Adipocyte (in vitro differentiated cells): ENCODE measurements around the gene POU2F2.
"Not testable (repeated sequence)": the region's sequence is repeated elsewhere in the genome, so short reads cannot be mapped to it uniquely, and the experiment has no call there.

Experiments used
- DNase-seq: peaks from one replicate; pipeline ENCODE4 v3.0.0-alpha.2; 2015; ENCODE audit warnings: low read depth
- H3K27me3 ChIP-seq: replicated peaks from 2 replicates; pipeline ENCODE4 v1.7.0; 2013; ENCODE audit warnings: mild to moderate bottlenecking, low read length, moderate library complexity; ENCODE audit not compliant: control insufficient read depth, insufficient read depth
- H3K36me3 ChIP-seq: 2 replicates; pipeline ENCODE4 v1.7.0; 2013; ENCODE audit warnings: low read length, mild to moderate bottlenecking, moderate library complexity; ENCODE audit not compliant: control insufficient read depth, insufficient read depth, severe bottlenecking
- H3K4me1 ChIP-seq: 2 replicates; pipeline ENCODE4 v1.7.0; 2013; ENCODE audit warnings: mild to moderate bottlenecking, low read length, moderate library complexity; ENCODE audit not compliant: control insufficient read depth, insufficient read depth
- H3K4me3 ChIP-seq: 2 replicates; pipeline ENCODE4 v1.7.0; 2013; ENCODE audit warnings: mild to moderate bottlenecking, low read length, moderate library complexity
- H3K9ac ChIP-seq: 2 replicates; pipeline ENCODE4 v1.7.0; 2013; ENCODE audit warnings: mild to moderate bottlenecking, low read length, moderate library complexity
- H3K9me3 ChIP-seq: 2 replicates; pipeline ENCODE4 v1.7.0; 2013; ENCODE audit warnings: mild to moderate bottlenecking, low read length, moderate library complexity; ENCODE audit not compliant: control insufficient read depth

Gene POU2F2

DNA sequence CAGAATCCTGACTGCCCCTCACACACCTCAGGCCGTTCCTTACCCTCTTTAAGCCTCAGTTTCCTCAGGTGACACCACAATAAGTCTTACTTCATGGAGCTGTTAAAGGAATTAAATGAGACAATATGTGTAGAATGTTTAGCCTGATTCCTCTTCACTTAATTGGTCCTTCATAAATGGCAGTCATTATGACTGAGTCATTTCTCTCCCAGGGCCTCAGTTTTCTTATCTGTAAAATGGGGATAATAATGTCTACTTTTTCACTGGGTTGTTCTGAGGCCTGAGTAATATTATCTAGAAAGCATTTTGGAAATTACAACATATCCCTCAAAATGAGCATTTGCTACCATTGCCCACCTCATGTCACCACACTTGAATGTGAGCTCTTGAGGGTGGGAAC is 21.6 kb downstream of the POU2F2 start:
- H3K4me1 ChIP-seq = peaks cover 39% of the 10 kb centered on the region
- H3K36me3 ChIP-seq = no peaks in the 10 kb centered on the region
- no peaks in the 10 kb centered on the region for H3K9me3 ChIP-seq
- H3K4me3 ChIP-seq = no peak overlapping the region
- no peak overlapping the region for H3K9ac ChIP-seq
- no peaks in the 10 kb centered on the region for H3K27me3 ChIP-seq
- no peak for DNase-seq

DNA sequence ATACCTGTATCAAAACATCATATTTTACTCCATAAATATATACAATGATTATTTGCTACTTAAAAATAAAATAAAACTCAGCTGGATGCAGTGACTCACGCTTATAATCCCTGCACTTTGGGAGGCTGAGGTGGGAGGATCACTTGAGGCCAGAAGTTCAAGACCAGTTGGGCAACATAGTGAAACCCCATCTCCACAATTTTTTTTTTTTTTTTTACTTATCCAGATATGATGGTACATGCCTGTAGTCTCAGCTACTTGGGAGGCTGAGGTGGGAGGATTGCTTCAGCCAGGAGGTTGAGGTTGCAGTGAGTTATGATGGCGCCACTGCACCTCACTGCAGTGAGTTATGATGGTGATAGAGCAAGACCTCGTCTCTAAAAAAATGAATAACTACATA is 22.4 kb downstream of the POU2F2 start:
- H3K36me3 ChIP-seq = no peaks in the 10 kb centered on the region
- H3K9me3 ChIP-seq = no peaks in the 10 kb centered on the region
- H3K4me3 ChIP-seq = no peak overlapping the region
- no peaks in the 10 kb centered on the region for H3K27me3 ChIP-seq
- H3K9ac ChIP-seq = no peak overlapping the region
- H3K4me1 ChIP-seq = peaks cover 39% of the 10 kb centered on the region
- DNase-seq = no peak

DNA sequence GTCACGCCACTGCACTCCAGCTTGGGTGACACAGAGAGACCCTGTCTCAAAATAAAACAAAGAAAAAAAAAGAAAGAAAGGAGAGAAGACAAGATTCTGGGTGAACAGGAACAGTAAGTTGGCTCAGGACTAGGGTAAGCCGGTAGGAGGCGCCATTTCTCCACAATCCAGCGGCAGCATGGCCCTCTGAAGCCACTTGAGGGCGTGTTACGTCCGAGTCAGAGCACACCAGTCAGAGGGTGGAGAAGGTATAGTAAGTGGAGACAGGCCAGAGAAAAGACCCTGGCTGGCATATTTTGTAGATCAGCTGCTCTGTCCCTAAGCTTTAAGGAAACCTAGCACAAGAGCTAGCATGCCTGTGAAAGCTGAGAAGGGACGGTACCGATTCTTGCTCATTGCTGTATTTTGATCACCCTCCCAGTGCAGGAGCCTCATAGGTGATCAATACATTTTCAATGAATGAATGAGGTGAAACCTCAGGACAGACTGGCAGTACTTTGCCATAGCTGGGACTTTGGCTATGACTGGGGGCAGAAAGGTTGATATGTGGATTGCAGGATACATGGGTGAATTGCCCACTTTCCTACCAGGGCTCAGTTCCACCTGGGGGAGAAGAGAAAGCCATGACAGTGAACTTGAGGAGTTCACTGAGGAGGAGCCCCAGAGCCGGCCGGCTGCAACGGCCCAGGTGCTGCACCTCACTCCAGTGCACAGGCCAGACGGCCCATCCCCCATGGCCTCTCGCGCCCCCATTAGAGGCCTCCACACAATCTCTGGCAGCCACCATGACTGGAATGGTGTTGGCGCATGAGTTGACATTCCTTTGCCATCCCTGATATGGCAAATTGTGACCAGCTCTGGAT is 23.5 kb downstream of the POU2F2 start:
- H3K27me3 ChIP-seq = no peaks in the 10 kb centered on the region
- H3K4me1 ChIP-seq = peaks cover 33% of the 10 kb centered on the region
- H3K9ac ChIP-seq = peak overlapping the region; percentile 22
- no peak overlapping the region for H3K4me3 ChIP-seq
- H3K36me3 ChIP-seq = no peaks in the 10 kb centered on the region
- peak; percentile 94 for DNase-seq
- no peaks in the 10 kb centered on the region for H3K9me3 ChIP-seq

DNA sequence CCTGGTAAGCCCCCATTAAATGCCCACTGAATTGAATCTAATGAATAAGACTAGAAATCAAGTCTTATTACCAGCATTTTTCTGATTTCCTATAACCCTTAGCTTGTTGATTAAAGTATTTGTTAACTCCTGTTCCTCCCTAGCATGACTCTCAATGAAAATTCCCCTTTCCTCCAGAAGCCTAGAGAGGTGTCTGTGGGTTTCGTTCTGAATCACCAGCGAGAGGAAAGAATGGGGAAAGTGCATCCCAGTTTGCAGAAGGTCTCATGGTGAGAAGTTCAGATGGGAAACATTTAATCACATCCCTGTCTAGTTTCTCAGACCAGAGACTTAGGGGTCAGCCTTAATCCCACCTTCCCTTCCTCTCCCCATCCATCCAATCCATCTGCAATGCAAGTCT is 26.9 kb downstream of the POU2F2 start:
- Histone ChIP-seq H3K27me3 (no peaks in the 10 kb centered on the region), H3K9me3 (no peaks in the 10 kb centered on the region)
- DNase-seq = no peak

DNA sequence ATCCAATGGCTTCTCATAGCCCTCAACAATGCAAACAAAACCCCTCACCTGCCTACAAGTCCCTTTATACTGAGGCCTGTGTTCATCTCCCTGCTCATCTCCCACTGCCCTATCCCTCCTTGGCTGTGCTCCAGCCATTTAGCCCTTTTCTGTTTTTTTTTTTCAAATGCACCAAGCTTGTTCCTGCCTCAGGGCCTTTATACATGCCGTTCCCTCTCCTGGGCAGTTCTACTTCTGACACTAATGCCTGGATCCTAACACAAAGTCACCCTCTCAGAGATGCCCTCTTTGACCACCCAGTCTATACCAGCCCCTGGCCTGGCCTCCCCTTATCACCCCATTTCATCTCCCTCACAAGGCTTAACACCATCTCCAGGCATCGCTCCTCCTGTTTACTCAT is 29.4 kb downstream of the POU2F2 start:
- Histone ChIP-seq H3K27me3 (no peaks in the 10 kb centered on the region), H3K9ac (no peak overlapping the region), H3K4me1 (peaks cover 3% of the 10 kb centered on the region), H3K9me3 (no peaks in the 10 kb centered on the region), H3K36me3 (no peaks in the 10 kb centered on the region), H3K4me3 (no peak overlapping the region)
- DNase-seq = no peak

More for the DNA sequence above, 26.9 kb downstream of the POU2F2 start:
- no peak overlapping the region for H3K9ac ChIP-seq
- peaks cover 8% of the 10 kb centered on the region for H3K4me1 ChIP-seq
- no peaks in the 10 kb centered on the region for H3K36me3 ChIP-seq
- no peak overlapping the region for H3K4me3 ChIP-seq

DNA sequence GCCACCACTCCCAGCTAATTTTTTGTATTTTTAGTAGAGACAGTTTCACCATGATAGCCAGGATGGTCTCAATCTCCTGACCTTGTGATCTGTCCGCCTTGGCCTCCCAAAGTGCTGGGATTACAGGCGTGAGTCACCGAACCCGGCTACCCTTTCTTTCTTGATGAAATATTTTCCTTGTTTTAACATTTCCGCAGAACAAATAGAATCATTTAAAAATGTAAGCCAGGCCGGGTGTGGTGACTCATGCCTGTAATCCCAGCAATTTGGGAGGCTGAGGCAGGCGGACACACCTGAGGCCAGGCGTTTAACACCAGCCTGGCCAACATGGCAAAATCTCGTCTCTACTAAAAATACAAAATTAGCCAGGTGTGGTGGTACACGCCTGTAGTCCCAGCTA is 32.0 kb downstream of the POU2F2 start:
- H3K27me3 ChIP-seq, H3K9ac ChIP-seq, H3K4me3 ChIP-seq, H3K36me3 ChIP-seq, H3K4me1 ChIP-seq, H3K9me3 ChIP-seq, DNase-seq: not testable (repeated sequence)

DNA sequence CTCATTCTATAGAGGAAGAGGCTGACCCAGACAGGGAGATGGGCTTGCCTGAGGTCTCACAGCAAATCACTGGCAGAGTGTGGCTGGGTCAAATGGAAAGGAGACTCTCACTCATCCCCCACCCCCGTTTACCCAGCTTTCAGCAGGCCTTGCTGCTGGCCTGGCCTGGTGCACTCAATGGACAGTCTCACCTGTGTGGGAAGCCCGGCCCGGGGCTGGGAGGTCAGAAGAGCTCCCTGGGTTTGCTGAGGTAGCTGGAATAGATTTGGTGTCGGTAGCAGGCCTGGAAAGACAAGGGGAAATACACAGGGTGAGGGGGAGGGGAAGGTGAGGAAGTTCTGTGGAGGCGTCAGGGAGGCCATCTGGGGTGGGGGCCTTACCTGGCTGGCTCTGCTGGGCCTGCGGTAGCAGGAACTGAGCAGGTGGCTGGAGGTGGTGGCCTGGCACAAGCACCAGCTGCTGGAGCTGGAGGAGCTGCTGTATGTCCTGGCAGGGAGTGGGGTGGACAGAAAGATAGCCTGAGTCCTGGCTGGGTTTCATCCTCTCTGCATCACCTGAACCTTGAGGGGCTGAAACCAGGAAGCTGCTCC is 32.8 kb downstream of the POU2F2 start:
- H3K36me3 ChIP-seq = no peaks in the 10 kb centered on the region
- no peak overlapping the region for H3K9ac ChIP-seq
- H3K4me1 ChIP-seq = peaks cover 3% of the 10 kb centered on the region
- DNase-seq = no peak
- no peaks in the 10 kb centered on the region for H3K27me3 ChIP-seq
- H3K4me3 ChIP-seq = no peak overlapping the region
- H3K9me3 ChIP-seq = no peaks in the 10 kb centered on the region

DNA sequence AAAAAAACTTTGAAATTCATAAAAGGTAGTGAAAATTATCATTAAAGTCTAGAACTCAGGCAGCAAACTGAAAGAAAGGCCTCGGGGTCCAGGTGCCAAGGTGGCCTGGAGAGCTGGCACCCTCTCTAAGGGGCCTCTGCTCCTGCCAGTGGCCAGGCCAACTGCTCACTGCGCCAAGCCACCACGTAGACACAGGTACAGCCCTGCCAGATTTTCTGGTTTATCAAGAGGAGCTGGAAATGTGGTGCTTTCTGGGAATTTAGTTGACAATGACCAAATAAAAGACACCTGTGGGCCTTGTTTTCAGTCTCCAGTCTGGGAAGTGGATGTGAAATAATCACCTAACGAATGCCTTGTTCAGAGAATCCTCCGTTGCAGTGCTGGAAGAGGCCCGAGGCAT is 33.5 kb downstream of the POU2F2 start:
- Histone ChIP-seq H3K36me3 (no peaks in the 10 kb centered on the region), H3K9ac (no peak overlapping the region), H3K4me3 (no peak overlapping the region), H3K4me1 (peaks cover 6% of the 10 kb centered on the region), H3K27me3 (no peaks in the 10 kb centered on the region), H3K9me3 (no peaks in the 10 kb centered on the region)
- no peak for DNase-seq

DNA sequence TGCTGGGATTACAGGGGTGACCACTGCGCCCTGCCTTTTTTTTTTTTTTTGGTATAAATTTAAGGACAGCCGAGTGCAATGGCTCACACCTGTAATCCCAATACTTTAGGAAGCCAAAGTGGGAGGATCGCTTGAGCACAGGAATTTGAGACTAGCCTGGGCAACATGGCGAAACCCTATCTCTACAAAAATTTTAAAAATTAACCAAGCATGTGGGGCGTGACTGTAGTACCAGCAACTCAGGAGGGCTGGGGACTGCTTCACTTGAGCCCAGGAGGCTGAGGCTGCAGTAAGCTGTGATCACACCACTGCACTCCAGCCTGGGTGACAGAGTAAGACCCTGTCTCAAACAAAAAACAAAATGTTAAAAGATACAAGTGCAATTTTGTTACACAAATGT is 34.8 kb downstream of the POU2F2 start:
- no peak for DNase-seq
- Histone ChIP-seq H3K36me3 (no peaks in the 10 kb centered on the region), H3K4me1 (peaks cover 9% of the 10 kb centered on the region), H3K9me3 (no peaks in the 10 kb centered on the region), H3K9ac (no peak overlapping the region), H3K27me3 (no peaks in the 10 kb centered on the region), H3K4me3 (no peak overlapping the region)

DNA sequence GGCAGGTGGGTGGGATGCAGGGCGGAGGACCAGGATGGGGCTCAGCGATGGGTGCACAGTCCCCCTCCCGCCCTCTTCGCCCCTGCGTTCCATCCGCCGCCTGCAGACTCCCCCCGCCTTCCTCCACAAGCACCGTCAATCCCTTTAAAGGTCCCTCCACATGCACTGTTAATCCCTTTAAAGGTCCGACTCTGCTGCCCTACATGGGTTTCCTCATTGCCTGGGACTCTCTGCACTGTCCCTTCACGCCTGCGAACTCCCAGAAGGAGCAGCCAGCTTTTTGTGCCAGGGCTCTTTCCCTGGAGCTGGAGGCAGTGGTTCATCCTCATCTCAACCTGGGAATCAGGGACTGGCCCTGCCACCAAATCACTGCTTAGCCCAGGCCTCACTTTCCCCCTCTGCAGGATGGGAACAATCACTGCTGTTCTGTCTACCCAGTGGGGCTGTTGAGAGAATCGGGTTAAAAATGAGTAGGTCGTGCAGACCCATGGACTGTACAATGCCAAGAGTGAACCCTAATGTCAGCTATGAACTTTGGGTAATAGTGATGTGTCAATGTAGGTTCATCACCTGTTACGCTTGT is 35.9 kb downstream of the POU2F2 start:
- Histone ChIP-seq H3K9me3 (no peaks in the 10 kb centered on the region), H3K36me3 (no peaks in the 10 kb centered on the region)
- no peak for DNase-seq

DNA sequence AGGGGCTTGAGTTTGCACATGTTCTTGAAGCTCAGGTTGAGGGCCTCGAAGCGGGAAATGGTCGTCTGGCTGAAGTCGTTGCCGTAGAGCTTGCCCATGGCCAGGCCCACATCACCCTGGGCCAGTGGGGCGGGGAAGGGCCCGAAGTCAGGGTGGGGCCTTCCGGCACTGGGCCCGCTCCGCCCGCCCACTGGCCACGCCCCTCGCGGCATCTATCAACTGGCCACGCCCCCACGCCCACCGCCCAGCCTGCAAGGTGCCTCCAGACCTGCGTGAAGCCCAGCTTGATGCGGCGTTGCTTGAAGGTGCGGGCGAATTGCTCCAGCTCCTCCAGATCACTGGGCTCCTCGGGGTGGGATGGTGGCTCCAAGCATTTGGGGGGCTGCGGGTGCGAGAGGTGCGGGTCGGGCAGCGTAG is 36.4 kb downstream of the POU2F2 start:
- Histone ChIP-seq H3K36me3 (no peaks in the 10 kb centered on the region), H3K9me3 (no peaks in the 10 kb centered on the region), H3K4me3 (no peak overlapping the region), H3K27me3 (no peaks in the 10 kb centered on the region), H3K9ac (no peak overlapping the region), H3K4me1 (peaks cover 9% of the 10 kb centered on the region)
- no peak for DNase-seq

More for the DNA sequence above, 35.9 kb downstream of the POU2F2 start:
- no peaks in the 10 kb centered on the region for H3K27me3 ChIP-seq
- H3K4me3 ChIP-seq = no peak overlapping the region
- H3K9ac ChIP-seq = no peak overlapping the region
- H3K4me1 ChIP-seq = peaks cover 9% of the 10 kb centered on the region
